Measurements from ENCODE around the gene TSPYL6.
"Not testable (repeated sequence)": the region's sequence is repeated elsewhere in the genome, so short reads cannot be mapped to it uniquely, and the experiment has no call there.

DNA sequence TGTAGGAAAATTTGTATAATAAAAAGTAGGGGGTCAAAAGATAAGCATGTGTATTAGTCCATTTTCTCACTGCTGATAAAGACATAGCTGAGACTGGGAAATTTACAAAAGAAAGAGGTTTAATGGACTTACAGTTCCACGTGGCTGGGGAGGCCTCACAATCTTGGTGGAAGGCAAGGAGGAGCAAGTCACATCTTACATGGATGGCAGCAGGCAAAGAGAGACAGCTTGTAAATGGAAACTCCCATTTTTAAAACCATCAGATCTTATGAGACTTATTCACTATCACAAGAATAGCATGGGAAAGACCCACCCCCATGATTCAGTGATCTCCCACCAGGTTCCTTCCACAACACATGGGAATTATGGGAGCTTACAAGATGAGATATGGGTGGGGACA, 9.1 kb upstream of the TSPYL6 start:
- TF ChIP-seq POLR2A, POLR2AphosphoS5, EP300 (IDR thresholded peaks at IDR 0.05): not testable (repeated sequence)
- TF ChIP-seq, protein P1, sequence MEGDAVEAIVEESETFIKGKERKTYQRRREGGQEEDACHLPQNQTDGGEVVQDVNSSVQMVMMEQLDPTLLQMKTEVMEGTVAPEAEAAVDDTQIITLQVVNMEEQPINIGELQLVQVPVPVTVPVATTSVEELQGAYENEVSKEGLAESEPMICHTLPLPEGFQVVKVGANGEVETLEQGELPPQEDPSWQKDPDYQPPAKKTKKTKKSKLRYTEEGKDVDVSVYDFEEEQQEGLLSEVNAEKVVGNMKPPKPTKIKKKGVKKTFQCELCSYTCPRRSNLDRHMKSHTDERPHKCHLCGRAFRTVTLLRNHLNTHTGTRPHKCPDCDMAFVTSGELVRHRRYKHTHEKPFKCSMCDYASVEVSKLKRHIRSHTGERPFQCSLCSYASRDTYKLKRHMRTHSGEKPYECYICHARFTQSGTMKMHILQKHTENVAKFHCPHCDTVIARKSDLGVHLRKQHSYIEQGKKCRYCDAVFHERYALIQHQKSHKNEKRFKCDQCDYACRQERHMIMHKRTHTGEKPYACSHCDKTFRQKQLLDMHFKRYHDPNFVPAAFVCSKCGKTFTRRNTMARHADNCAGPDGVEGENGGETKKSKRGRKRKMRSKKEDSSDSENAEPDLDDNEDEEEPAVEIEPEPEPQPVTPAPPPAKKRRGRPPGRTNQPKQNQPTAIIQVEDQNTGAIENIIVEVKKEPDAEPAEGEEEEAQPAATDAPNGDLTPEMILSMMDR (IDR thresholded peaks at IDR 0.05), result not testable (repeated sequence)
